ENCODE measurements around the gene CHERP.

- no peak for TF ChIP-seq EP300 (IDR thresholded peaks at IDR 0.05; ENCODE audit: borderline replicate concordance in 1 of 2, low read depth in 2 of 2, low read length in 2 of 2)
- TF ChIP-seq RBBP5 (IDR thresholded peaks at IDR 0.05; ENCODE audit: borderline replicate concordance, low read depth, low read length): no peak
- TF ChIP-seq CTCF (IDR thresholded peaks at IDR 0.05; ENCODE audit: control extremely low read depth in 1 of 3, insufficient read depth in 1 of 3, low read depth in 1 of 3, low read length in 3 of 3): no peak
- TF ChIP-seq TAF1 (IDR thresholded peaks at IDR 0.05; ENCODE audit: low read depth, low read length): no peak
- no peak for TF ChIP-seq CREB1 (IDR thresholded peaks at IDR 0.05)
- TF ChIP-seq POLR2A (IDR thresholded peaks at IDR 0.05; ENCODE audit: control extremely low read depth in 1 of 2, low read depth in 2 of 2, low read length in 2 of 2): no peak
- TF ChIP-seq CBX5 (IDR thresholded peaks at IDR 0.05; ENCODE audit: low read depth, low read length): no peak
- no peak for TF ChIP-seq SIX5 (IDR thresholded peaks at IDR 0.05; ENCODE audit: low read depth, low read length)
These were observed 10.9 kb downstream of the CHERP start for GRCh38 chr19:16531380-16531669.

Measured in H1 (cell line).